ENCODE data around the gene ADSL. TPM values are rescaled to one million over a fixed set of nuclear protein-coding genes. Genes with fewer than 3 reads are reported as not detected.

Gene ADSL
- total and polyA plus RNA-seq, 9 of the 15 experiments (the other 6 are each of a cell fraction or from before 2014, with no cell fraction given), result 112 to 322 (median 146) TPM

- BruUV-seq (replicated peaks), result no TSS peak
- no peak overlapping the region for H3K4me3 ChIP-seq
- no peak overlapping the region for H3K9ac ChIP-seq (ENCODE audit: insufficient read depth in 1 of 2, low read depth in 2 of 2, low read length in 2 of 2)
- ATAC-seq (no peak), DNase-seq (ENCODE audit: extremely low read depth in 1 of 4, low spot score in 3 of 4) (no peak), FAIRE-seq (no peak)
- H3K4me1 ChIP-seq (replicated peaks in 1 of 2; ENCODE audit: control insufficient read depth in 2 of 2, insufficient read depth in 2 of 2, low read length in 2 of 2), result peaks cover 0 to 5% of the 10 kb centered on the region in 2 experiments; a peak in 3 of 5 replicates
- H3K4me2 ChIP-seq (ENCODE audit: insufficient read depth, low read length), result no peak overlapping the region
- ChIA-PET POLR2A (interaction anchor here (0.6 to 1.0 kb wide), 4 partner anchors 19 to 1217 kb away, joined by 3 to 4 read pairs (median 3); no protein-coding TSS in a partner anchor), CTCF (ENCODE audit: low intra/inter-chr PET ratio) (no interaction called here)
- intact Hi-C loops (cut with micrococcal nuclease), result no loop called here
- WGBS (ENCODE audit: insufficient coverage, low coverage, missing lambda C conversion rate), result 72% methylated on average over 6 of the region's 25 CpGs
- H3K9me3 ChIP-seq (replicated peaks; ENCODE audit: control insufficient read depth, insufficient read depth, low read depth, low read length), result no peaks in the 10 kb centered on the region
- no peak overlapping the region for H3K27ac ChIP-seq (ENCODE audit: extremely low read depth, low read depth, low read length)
- no peaks in the 10 kb centered on the region for H4K20me1 ChIP-seq (replicated peaks; ENCODE audit: control insufficient read depth, insufficient read depth, low read length)
- H3K27me3 ChIP-seq (ENCODE audit: control insufficient read depth in 2 of 2, insufficient read depth in 2 of 2, low read length in 2 of 2), result no peaks in the 10 kb centered on the region
- TF ChIP-seq ZNF696 (CRISPR knock-in tag; conservative IDR thresholded peaks at IDR 0.05) (no peak), PHB (CRISPR knock-in tag; IDR thresholded peaks at IDR 0.05) (no peak), FOXJ3 (CRISPR knock-in tag; IDR thresholded peaks at IDR 0.05) (no peak), TEAD2 (tag; IDR thresholded peaks at IDR 0.05) (no peak), HNRNPUL1 (IDR thresholded peaks at IDR 0.05; ENCODE audit: low read length) (no peak), ZNF445 (CRISPR knock-in tag; IDR thresholded peaks at IDR 0.05; ENCODE audit: low read depth) (no peak), ARID2 (IDR thresholded peaks at IDR 0.05) (no peak), SMAD1 (IDR thresholded peaks at IDR 0.05; ENCODE audit: low read depth, low read length, partially characterized antibody) (no peak), C11orf30 (IDR thresholded peaks at IDR 0.05; ENCODE audit: low read depth) (no peak)
- TF ChIP-seq, protein P1, sequence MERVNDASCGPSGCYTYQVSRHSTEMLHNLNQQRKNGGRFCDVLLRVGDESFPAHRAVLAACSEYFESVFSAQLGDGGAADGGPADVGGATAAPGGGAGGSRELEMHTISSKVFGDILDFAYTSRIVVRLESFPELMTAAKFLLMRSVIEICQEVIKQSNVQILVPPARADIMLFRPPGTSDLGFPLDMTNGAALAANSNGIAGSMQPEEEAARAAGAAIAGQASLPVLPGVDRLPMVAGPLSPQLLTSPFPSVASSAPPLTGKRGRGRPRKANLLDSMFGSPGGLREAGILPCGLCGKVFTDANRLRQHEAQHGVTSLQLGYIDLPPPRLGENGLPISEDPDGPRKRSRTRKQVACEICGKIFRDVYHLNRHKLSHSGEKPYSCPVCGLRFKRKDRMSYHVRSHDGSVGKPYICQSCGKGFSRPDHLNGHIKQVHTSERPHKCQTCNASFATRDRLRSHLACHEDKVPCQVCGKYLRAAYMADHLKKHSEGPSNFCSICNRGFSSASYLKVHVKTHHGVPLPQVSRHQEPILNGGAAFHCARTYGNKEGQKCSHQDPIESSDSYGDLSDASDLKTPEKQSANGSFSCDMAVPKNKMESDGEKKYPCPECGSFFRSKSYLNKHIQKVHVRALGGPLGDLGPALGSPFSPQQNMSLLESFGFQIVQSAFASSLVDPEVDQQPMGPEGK (CRISPR knock-in tag; IDR thresholded peaks at IDR 0.05; ENCODE audit: borderline replicate concordance), result no peak
- H3K79me2 ChIP-seq (ENCODE audit: control insufficient read depth, insufficient read depth, low read length), result no peaks in the 10 kb centered on the region; the same call in 2 of the 3 replicates
- peaks cover 3% of the 10 kb centered on the region for H3K9me1 ChIP-seq (ENCODE audit: control insufficient read depth, insufficient read depth, low read length)
- H3K36me3 ChIP-seq (ENCODE audit: control insufficient read depth, insufficient read depth, low read length), result peaks cover 72% of the 10 kb centered on the region
- in situ Hi-C loops (cut with MboI), result no loop called here
- no peak overlapping the region for H2AFZ ChIP-seq (ENCODE audit: low read depth, low read length)
Observed at GRCh38 chr22:40404251-40405177, 58.2 kb downstream of the ADSL start.

Data from K562 (cell line).